Lower lobe of right lung (tissue), 2 donors: ENCODE data around the gene DPM1. TPM values are rescaled to one million over a fixed set of nuclear protein-coding genes. Genes with fewer than 3 reads are reported as not detected.
A peak's percentile ranks its signal among the peaks of the same experiment; 100 is the strongest.

Experiments used
- ATAC-seq, 2 donors: fragments of 200-7000 bp; cut with Tn5 transposase; one replicate each; pipeline ENCODE4 v1.9.1; 2020 to 2022; ENCODE audit warnings: mild to moderate bottlenecking in 2 of 2, moderate library complexity in 2 of 2
- DNase-seq: peaks from one replicate; pipeline ENCODE4 v3.0.0-alpha.2; 2020
- H3K27ac ChIP-seq: fragments of 200-600 bp; one replicate; pipeline ENCODE4 v1.8.0; 2022
- H3K27me3 ChIP-seq: fragments of 200-600 bp; one replicate; pipeline ENCODE4 v1.8.0; 2022; ENCODE audit warnings: low read depth
- H3K36me3 ChIP-seq: fragments of 200-600 bp; one replicate; pipeline ENCODE4 v1.8.0; 2022; ENCODE audit warnings: mild to moderate bottlenecking
- H3K4me1 ChIP-seq: fragments of 200-600 bp; one replicate; pipeline ENCODE4 v1.8.0; 2022
- H3K4me3 ChIP-seq: fragments of 200-600 bp; one replicate; pipeline ENCODE4 v1.8.0; 2022; ENCODE audit warnings: mild to moderate bottlenecking
- H3K9me3 ChIP-seq: fragments of 200-600 bp; one replicate; pipeline ENCODE4 v1.8.0; 2022
- CTCF ChIP-seq: fragments of 200-600 bp; IDR thresholded peaks from one replicate; pipeline ENCODE4 v1.8.0; 2022; ENCODE audit warnings: antibody characterized with exemption, mild to moderate bottlenecking
- intact Hi-C: fragments of 100-400 bp; cut with DNase I; formaldehyde crosslinking; loops from one replicate; pipeline ENCODE4 v1.11.0; 2022
- total RNA-seq: library from RNA; stranded (reverse); fragmentation: NEBNext Ultra II Directional; extraction: Animal tissue kit (Norgen Biotek cat#: 25700); gene quantifications from one replicate; pipeline ENCODE4 v1.2.1, GENCODE V29; 2021
- donor health status: DM: no; HTN: yes; CAD: no; lungs with severe emphysema.

DPM1 gene
- total RNA-seq, 1 donor from 2014 or later, result 31.2 TPM

GRCh38 chr20:50919567-50919966 lies 38.8 kb downstream of the DPM1 start:
- ATAC-seq (peak; percentile 31 to 38), DNase-seq (peak; percentile 64)
- intact Hi-C loops, result no loop called here
- Histone ChIP-seq H3K4me1 (peaks cover 91% of the 10 kb centered on the region), H3K27ac (no peak overlapping the region), H3K36me3 (peaks cover 3% of the 10 kb centered on the region), H3K9me3 (no peaks in the 10 kb centered on the region), H3K27me3 (no peaks in the 10 kb centered on the region), H3K4me3 (no peak overlapping the region)
- no peak for TF ChIP-seq CTCF

GRCh38 chr20:50918403-50918802 lies 39.9 kb downstream of the DPM1 start:
- ATAC-seq (no peak), DNase-seq (no peak)
- TF ChIP-seq CTCF, result no peak
- Histone ChIP-seq H3K27me3 (no peaks in the 10 kb centered on the region), H3K4me1 (peaks cover 94% of the 10 kb centered on the region), H3K9me3 (no peaks in the 10 kb centered on the region), H3K4me3 (no peak overlapping the region), H3K27ac (no peak overlapping the region), H3K36me3 (peaks cover 3% of the 10 kb centered on the region)
- intact Hi-C loops, result no loop called here

GRCh38 chr20:50916934-50917333 lies 41.4 kb downstream of the DPM1 start:
- Histone ChIP-seq H3K27me3 (no peaks in the 10 kb centered on the region), H3K27ac (no peak overlapping the region), H3K4me1 (peaks cover 91% of the 10 kb centered on the region), H3K4me3 (no peak overlapping the region), H3K9me3 (no peaks in the 10 kb centered on the region), H3K36me3 (peaks cover 3% of the 10 kb centered on the region)
- no peak for TF ChIP-seq CTCF
- DNase-seq (no peak), ATAC-seq (no peak)
- intact Hi-C loops, result no loop called here

- peak in 1 of 2 donors; percentile 41 for ATAC-seq
- peaks cover 89% of the 10 kb centered on the region for H3K4me1 ChIP-seq
- DNase-seq, result no peak
- intact Hi-C loops, result no loop called here
- no peak overlapping the region for H3K27ac ChIP-seq
- H3K36me3 ChIP-seq, result peaks cover 3% of the 10 kb centered on the region
- no peak overlapping the region for H3K4me3 ChIP-seq
- H3K27me3 ChIP-seq, result no peaks in the 10 kb centered on the region
- TF ChIP-seq CTCF, result no peak
- H3K9me3 ChIP-seq, result no peaks in the 10 kb centered on the region
These were observed 42.1 kb downstream of the DPM1 start for GRCh38 chr20:50916257-50916656.

- ATAC-seq, result no peak
- Histone ChIP-seq H3K36me3 (peaks cover 3% of the 10 kb centered on the region), H3K9me3 (no peaks in the 10 kb centered on the region), H3K4me3 (no peak overlapping the region), H3K27ac (no peak overlapping the region), H3K27me3 (no peaks in the 10 kb centered on the region), H3K4me1 (peaks cover 87% of the 10 kb centered on the region)
- no peak for DNase-seq
- intact Hi-C loops, result no loop called here
- no peak for TF ChIP-seq CTCF
These were observed 42.9 kb downstream of the DPM1 start for GRCh38 chr20:50915424-50915823.
